Spleen (tissue), 7 donors: ENCODE results near the gene TM4SF4.

Experiments used
- POLR2A ChIP-seq, 3 donors: fragments of 450-650 bp; IDR thresholded peaks; one replicate each; pipeline ENCODE4 v1.5.1; 2017; ENCODE audit warnings: antibody characterized with exemption in 3 of 3, mild to moderate bottlenecking in 1 of 3
- TF ChIP-seq, protein P1 (sequence below), 11 experiments: fragments of 200-600 bp in 7 of 11; fragments of 450-650 bp in 4 of 11; sonication (generic) in 4 of 11; IDR thresholded peaks in 8 of 11; conservative IDR thresholded peaks in 3 of 11; 1 replicate in 7 of 11; 2 replicates in 4 of 11; pipeline versions ENCODE4 v1.4.0 to v1.8.0; 2016 to 2021; ENCODE audit warnings: antibody characterized with exemption in 11 of 11, inconsistent platforms in 4 of 11, mild to moderate bottlenecking in 1 of 11
- donor health status: DM: no; HTN: no; CAD: no; lungs with moderate emphysema.
- donor health status: DM: no; HTN: no; CAD: no.
- donor health status: DM: no; HTN: no; CAD: no.

DNA sequence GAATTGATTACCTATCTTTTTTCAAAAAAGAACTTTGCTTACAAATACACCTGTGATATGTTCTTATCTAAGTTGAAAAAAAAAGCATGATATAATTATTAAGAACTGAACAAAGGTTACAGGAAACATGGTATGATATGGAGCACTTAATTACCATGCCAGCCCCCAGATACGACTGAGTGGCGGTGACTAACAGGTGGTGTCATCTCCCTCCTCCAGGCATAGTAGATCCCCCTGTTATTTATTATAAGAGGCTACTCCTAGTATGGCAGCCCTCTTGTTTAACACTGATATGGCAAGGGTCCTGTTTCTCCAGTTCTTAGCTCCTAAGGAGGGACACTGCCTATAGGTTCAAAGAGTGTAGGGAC lies 31.0 kb upstream of the TM4SF4 start:
- TF ChIP-seq, protein P1, sequence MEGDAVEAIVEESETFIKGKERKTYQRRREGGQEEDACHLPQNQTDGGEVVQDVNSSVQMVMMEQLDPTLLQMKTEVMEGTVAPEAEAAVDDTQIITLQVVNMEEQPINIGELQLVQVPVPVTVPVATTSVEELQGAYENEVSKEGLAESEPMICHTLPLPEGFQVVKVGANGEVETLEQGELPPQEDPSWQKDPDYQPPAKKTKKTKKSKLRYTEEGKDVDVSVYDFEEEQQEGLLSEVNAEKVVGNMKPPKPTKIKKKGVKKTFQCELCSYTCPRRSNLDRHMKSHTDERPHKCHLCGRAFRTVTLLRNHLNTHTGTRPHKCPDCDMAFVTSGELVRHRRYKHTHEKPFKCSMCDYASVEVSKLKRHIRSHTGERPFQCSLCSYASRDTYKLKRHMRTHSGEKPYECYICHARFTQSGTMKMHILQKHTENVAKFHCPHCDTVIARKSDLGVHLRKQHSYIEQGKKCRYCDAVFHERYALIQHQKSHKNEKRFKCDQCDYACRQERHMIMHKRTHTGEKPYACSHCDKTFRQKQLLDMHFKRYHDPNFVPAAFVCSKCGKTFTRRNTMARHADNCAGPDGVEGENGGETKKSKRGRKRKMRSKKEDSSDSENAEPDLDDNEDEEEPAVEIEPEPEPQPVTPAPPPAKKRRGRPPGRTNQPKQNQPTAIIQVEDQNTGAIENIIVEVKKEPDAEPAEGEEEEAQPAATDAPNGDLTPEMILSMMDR (IDR thresholded peaks at IDR 0.05 in 8 of 11, conservative IDR thresholded peaks at IDR 0.05 in 3 of 11), result no peak
- TF ChIP-seq POLR2A (IDR thresholded peaks at IDR 0.05), result no peak
